Heart right ventricle (tissue), 16 donors: Measurements from ENCODE around the gene PEAK1. TPM values are rescaled to one million over a fixed set of nuclear protein-coding genes. Genes with fewer than 3 reads are reported as not detected.

Source experiments
- ATAC-seq, 8 donors: fragments of 200-7000 bp; cut with Tn5 transposase; one replicate each; pipeline ENCODE4 v1.9.1; 2020; ENCODE audit warnings: mild to moderate bottlenecking in 8 of 8, moderate library complexity in 8 of 8, moderate number of reproducible peaks in 1 of 8
- DNase-seq, 2 donors: peaks; one replicate each; pipeline ENCODE4 v3.0.0-alpha.2; 2020
- H3K27ac ChIP-seq, 10 donors: fragments of 200-600 bp; sonication (generic) in 2 of 10; one replicate each; pipeline versions ENCODE4 v1.5.0 to v1.8.0; 2020 to 2022; ENCODE audit warnings: mild to moderate bottlenecking in 3 of 10
- H3K27me3 ChIP-seq, 7 donors: fragments of 200-600 bp; one replicate each; pipeline ENCODE4 v1.8.0; 2021 to 2022; ENCODE audit warnings: mild to moderate bottlenecking in 2 of 7
- H3K36me3 ChIP-seq, 9 donors: fragments of 200-600 bp; sonication (generic) in 1 of 9; one replicate each; pipeline versions ENCODE4 v1.5.0 to v1.8.0; 2020 to 2022; ENCODE audit warnings: mild to moderate bottlenecking in 2 of 9
- H3K4me1 ChIP-seq, 9 donors: fragments of 200-600 bp; sonication (generic) in 1 of 9; one replicate each; pipeline versions ENCODE4 v1.5.0 to v1.8.0; 2020 to 2022; ENCODE audit warnings: mild to moderate bottlenecking in 4 of 9
- H3K4me3 ChIP-seq, 10 donors: fragments of 200-600 bp; sonication (generic) in 2 of 10; one replicate each; pipeline versions ENCODE4 v1.5.0 to v1.8.0; 2020 to 2022; ENCODE audit warnings: mild to moderate bottlenecking in 7 of 10, moderate library complexity in 2 of 10
- H3K9me3 ChIP-seq, 11 donors: fragments of 200-600 bp in 10 of 11; sonication (generic) in 2 of 11; one replicate each; pipeline versions ENCODE4 v1.5.0 to v1.8.0; 2013 to 2022; ENCODE audit warnings: mild to moderate bottlenecking in 2 of 11, control low read depth in 1 of 11, moderate library complexity in 1 of 11
- WGBS, 2 donors: extraction: QIAGEN DNeasy Blood & Tissue Kit; methylation state at CpG; one replicate each; pipeline ENCODE4 v1.1.7; 2013; ENCODE audit warnings: inconsistent platforms in 1 of 2; 5-methylcytosine and 5-hydroxymethylcytosine counted together
- intact Hi-C, 10 donors: fragments of 100-400 bp; cut with DNase I; formaldehyde crosslinking; loops; one replicate each; pipeline versions ENCODE4 v1.11.1 to v1.14.2; 2022
- polyA plus RNA-seq, 2 donors: library from polyadenylated mRNA; stranded (reverse); fragments of 200-250 nt; gene quantifications; one replicate each; pipeline ENCODE4 v1.2.3, GENCODE V29; 2013
- total RNA-seq, 10 donors: library from RNA; stranded (reverse); fragmentation: NEBNext Ultra II Directional in 3 of 10; extraction: Animal tissue kit (Norgen Biotek cat#: 25700) in 3 of 10; gene quantifications; one replicate each; pipeline versions ENCODE4 v1.2.1 to v1.2.4, GENCODE V29; 2021 to 2023
- TF ChIP-seq, protein P1 (sequence below), 9 donors: fragments of 200-600 bp; sonication (generic) in 2 of 9; IDR thresholded peaks; one replicate each; pipeline versions ENCODE4 v1.5.0 to v1.8.0; 2021 to 2022; ENCODE audit warnings: antibody characterized with exemption in 9 of 9, mild to moderate bottlenecking in 5 of 9, moderate library complexity in 1 of 9
- donor health status: Arrhythmogenic right ventricular cardiomyopathy.
- donor health status: ischemic (EF 13 %, LVEDD 7.1; RV severe dilation, severe dysfunction).
- donor health status: healthy with polysubstance abuse.
- donor health status: DM: no; HTN: yes; CAD: no.
- donor health status: DM: no; HTN: no; CAD: no.
- donor health status: ischemic (EF 25% LVEDD 6.9; RV normal size, moderate dysfunction).
- donor health status: ischemic (EF 25% LVEDD 5.7; RV mildly dilated, moderate dysfunction).
- donor health status: healthy.
- donor health status: DM: yes; HTN: yes; CAD: no.
- donor health status: Ischemic cardiomyopathy.
- donor health status: ischemic (EF 35%, LVEDD 5.7; RV mildly dilated, moderate dysfunction).
- donor health status: nonischemic (EF 11% LVEDD 7.7; RV severe dilation, severe dysfunction).
- donor health status: DM: yes; HTN: yes; CAD: no.
- donor health status: PGD.
- donor health status: ischemic (EF 29% LVEDD 5.4; RV normal size, mild dysfunction).
- donor health status: nonischemic (EF 23%, LVEDD 6.1; RV moderate dilation, normal function).

PEAK1 gene
- total and polyA plus RNA-seq, 12 donors, result 7.0 to 146 (median 90.8) TPM

DNA sequence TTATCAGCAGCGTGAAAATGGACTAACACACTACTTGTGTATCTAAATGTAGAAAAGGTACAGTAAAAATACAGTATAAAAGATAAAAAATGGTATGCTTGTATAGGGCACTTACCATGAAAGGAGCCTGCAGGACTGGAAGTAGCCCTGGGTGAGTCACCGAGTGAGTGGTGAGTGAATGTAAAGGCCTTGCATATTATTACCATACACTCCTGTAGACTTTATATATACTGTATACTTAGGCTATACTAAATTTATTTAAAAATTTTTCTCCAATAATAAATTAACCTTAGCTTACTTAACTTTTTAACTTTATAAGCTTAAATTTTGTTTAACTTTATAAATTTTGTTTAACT is 281.8 kb downstream of the PEAK1 start:
- 96 to 97% methylated on average over 2 of the region's 2 CpGs for WGBS, 2 donors
- H3K4me3 ChIP-seq, result no peak overlapping the region
- H3K9me3 ChIP-seq, result peaks cover 0 to 29% (median 15%) of the 10 kb centered on the region in 11 donors
- DNase-seq, result no peak
- H3K27me3 ChIP-seq, result no peaks in the 10 kb centered on the region
- ATAC-seq, result no peak
- TF ChIP-seq, protein P1, sequence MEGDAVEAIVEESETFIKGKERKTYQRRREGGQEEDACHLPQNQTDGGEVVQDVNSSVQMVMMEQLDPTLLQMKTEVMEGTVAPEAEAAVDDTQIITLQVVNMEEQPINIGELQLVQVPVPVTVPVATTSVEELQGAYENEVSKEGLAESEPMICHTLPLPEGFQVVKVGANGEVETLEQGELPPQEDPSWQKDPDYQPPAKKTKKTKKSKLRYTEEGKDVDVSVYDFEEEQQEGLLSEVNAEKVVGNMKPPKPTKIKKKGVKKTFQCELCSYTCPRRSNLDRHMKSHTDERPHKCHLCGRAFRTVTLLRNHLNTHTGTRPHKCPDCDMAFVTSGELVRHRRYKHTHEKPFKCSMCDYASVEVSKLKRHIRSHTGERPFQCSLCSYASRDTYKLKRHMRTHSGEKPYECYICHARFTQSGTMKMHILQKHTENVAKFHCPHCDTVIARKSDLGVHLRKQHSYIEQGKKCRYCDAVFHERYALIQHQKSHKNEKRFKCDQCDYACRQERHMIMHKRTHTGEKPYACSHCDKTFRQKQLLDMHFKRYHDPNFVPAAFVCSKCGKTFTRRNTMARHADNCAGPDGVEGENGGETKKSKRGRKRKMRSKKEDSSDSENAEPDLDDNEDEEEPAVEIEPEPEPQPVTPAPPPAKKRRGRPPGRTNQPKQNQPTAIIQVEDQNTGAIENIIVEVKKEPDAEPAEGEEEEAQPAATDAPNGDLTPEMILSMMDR (IDR thresholded peaks at IDR 0.05), result no peak
- no peaks in the 10 kb centered on the region for H3K4me1 ChIP-seq
- intact Hi-C loops, result no loop called here
- no peak overlapping the region for H3K27ac ChIP-seq
- peaks cover 0 to 67% (median 10%) of the 10 kb centered on the region in 9 donors for H3K36me3 ChIP-seq

DNA sequence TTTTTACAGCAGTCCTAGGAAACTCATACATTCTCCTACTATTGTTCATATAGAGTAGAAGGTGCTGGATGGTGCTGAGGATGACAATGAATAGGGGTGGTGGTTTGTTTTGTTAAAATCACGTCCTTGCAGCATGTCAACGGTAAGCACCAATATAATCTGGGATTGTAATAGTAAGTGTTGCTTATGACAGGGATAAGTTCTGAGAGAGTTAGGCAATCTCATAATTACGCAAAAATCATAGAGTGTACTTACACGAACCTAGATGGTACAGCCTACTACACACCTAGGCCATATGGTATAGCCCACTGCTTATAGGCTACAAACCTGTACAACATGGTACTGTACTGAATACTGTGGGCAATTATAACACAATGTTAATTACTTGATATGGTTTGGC is 284.7 kb downstream of the PEAK1 start:
- 98 to 99% methylated on average over 4 of the region's 4 CpGs for WGBS, 2 donors
- Histone ChIP-seq H3K9me3 (peaks cover 0 to 9% (median 3%) of the 10 kb centered on the region in 11 donors), H3K36me3 (peaks cover 0 to 66% (median 14%) of the 10 kb centered on the region in 9 donors), H3K4me1 (no peaks in the 10 kb centered on the region), H3K4me3 (no peak overlapping the region), H3K27me3 (no peaks in the 10 kb centered on the region), H3K27ac (no peak overlapping the region)
- no peak for DNase-seq
- ATAC-seq, result no peak
- TF ChIP-seq, protein P1 (IDR thresholded peaks at IDR 0.05), result no peak
- intact Hi-C loops, result no loop called here

DNA sequence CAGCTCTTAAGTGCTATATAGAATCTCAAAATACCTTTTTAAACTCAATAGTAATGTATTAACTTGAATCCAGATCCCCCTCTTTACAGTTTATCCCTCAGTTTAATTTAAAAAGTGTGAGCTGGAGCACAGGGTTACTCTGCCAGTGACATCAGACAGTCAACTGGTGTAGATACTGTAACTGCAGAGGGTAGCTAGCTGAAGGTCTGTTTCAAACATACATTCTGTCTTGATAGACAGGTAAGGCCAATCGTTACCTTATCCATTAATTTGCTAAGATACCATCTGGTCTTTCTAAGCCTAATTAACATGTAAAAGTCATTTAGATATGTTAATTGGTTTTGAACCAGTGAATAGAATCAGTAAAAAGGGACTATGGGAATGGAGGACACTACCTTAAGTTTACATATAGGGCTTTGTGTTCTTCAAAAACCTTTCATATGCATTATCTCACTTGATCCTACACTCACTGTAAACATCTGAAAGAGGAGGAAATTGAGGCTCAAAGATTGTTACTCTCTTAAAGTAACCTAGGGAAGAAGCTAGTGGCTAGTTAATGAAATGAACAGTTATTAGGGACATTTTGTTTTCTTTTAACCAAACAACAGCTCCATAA is 289.5 kb downstream of the PEAK1 start:
- 88 to 100% methylated on average over 1 of the region's 1 CpG for WGBS, 2 donors
- TF ChIP-seq, protein P1 (IDR thresholded peaks at IDR 0.05), result no peak
- intact Hi-C loops, result no loop called here

DNA sequence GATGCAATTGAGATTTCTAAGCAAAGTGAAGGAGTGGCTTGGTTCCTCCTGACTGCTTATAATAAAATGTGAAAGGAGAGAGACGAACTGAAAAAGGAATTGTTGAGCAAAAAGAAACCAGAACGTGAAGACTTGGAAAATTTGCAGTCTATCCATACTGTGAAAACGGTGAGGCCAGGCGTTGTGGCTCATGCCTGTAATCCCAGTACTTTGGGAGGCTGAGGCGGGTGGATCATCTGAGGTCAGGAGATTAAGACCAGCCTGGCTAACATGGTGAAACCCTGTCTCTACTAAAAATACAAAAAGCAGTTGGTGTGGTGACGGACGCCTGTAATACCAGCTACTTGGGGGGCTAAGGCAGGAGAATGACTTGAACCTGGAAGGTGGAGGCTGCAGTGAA is 292.3 kb downstream of the PEAK1 start:
- Histone ChIP-seq H3K4me3 (no peak overlapping the region), H3K4me1 (peaks cover 0 to 45% (median 26%) of the 10 kb centered on the region in 9 donors), H3K27ac (no peak overlapping the region), H3K9me3 (no peaks in the 10 kb centered on the region), H3K27me3 (no peaks in the 10 kb centered on the region), H3K36me3 (peaks cover 0 to 25% (median 10%) of the 10 kb centered on the region in 9 donors)
- intact Hi-C loops, result loop anchor here in 2 of 10 donors (10.0 kb wide), 3 partner anchors 57 to 367 kb away; no protein-coding TSS in a partner anchor
- TF ChIP-seq, protein P1 (IDR thresholded peaks at IDR 0.05), result no peak
- ATAC-seq, result no peak
- WGBS, 2 donors, result 89 to 92% methylated on average over 7 of the region's 7 CpGs
- DNase-seq, result no peak

More for the DNA sequence above, 289.5 kb downstream of the PEAK1 start:
- H3K9me3 ChIP-seq, result no peaks in the 10 kb centered on the region
- H3K4me1 ChIP-seq, result peaks cover 0 to 33% (median 22%) of the 10 kb centered on the region in 9 donors
- no peak overlapping the region for H3K27ac ChIP-seq
- ATAC-seq, result no peak
- no peak overlapping the region for H3K4me3 ChIP-seq
- H3K27me3 ChIP-seq, result no peaks in the 10 kb centered on the region
- H3K36me3 ChIP-seq, result peaks cover 0 to 50% (median 14%) of the 10 kb centered on the region in 9 donors
- DNase-seq, result no peak
